ENCODE measurements around the gene NOC2L.

- no peak for TF ChIP-seq POLR2A (IDR thresholded peaks at IDR 0.05)
- TF ChIP-seq, protein P1, sequence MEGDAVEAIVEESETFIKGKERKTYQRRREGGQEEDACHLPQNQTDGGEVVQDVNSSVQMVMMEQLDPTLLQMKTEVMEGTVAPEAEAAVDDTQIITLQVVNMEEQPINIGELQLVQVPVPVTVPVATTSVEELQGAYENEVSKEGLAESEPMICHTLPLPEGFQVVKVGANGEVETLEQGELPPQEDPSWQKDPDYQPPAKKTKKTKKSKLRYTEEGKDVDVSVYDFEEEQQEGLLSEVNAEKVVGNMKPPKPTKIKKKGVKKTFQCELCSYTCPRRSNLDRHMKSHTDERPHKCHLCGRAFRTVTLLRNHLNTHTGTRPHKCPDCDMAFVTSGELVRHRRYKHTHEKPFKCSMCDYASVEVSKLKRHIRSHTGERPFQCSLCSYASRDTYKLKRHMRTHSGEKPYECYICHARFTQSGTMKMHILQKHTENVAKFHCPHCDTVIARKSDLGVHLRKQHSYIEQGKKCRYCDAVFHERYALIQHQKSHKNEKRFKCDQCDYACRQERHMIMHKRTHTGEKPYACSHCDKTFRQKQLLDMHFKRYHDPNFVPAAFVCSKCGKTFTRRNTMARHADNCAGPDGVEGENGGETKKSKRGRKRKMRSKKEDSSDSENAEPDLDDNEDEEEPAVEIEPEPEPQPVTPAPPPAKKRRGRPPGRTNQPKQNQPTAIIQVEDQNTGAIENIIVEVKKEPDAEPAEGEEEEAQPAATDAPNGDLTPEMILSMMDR (IDR thresholded peaks at IDR 0.05), result no peak
Observed at GRCh38 chr1:925561-926421, 33.3 kb downstream of the NOC2L start.

Data from thyroid gland (tissue), 4 donors.